Measurements from ENCODE around the gene PRR15. TPM values are rescaled to one million over a fixed set of nuclear protein-coding genes. Genes with fewer than 3 reads are reported as not detected.

Gene PRR15
- total and polyA plus RNA-seq, 2 donors from 2014 or later, result 21.2 to 27.5 TPM

GRCh38 chr7:29565224-29565630, 1.6 kb downstream of the PRR15 start:
- Histone ChIP-seq H3K36me3 (ENCODE audit: control insufficient read depth in 2 of 3, insufficient read depth in 3 of 3, low read length in 3 of 3) (no peaks in the 10 kb centered on the region), H3K4me1 (ENCODE audit: control insufficient read depth in 2 of 3, insufficient read depth in 2 of 3, low read depth in 1 of 3, low read length in 3 of 3) (peaks cover 0 to 6% (median 2%) of the 10 kb centered on the region in 3 donors), H3K4me3 (ENCODE audit: low read length in 3 of 3) (peak overlapping the region; percentile 55 to 95 (median 92)), H3K9ac (ENCODE audit: low read length in 3 of 3) (peak overlapping the region in 2 of 3 donors; percentile 32 to 83), H3K27ac (ENCODE audit: low read depth in 2 of 2, low read length in 2 of 2) (peak overlapping the region; percentile 88 to 90), H3K9me3 (ENCODE audit: control insufficient read depth in 2 of 3, insufficient read depth in 1 of 3, low read length in 3 of 3) (no peaks in the 10 kb centered on the region), H3K27me3 (ENCODE audit: control insufficient read depth, insufficient read depth, low read length) (peaks cover 16% of the 10 kb centered on the region)
- intact Hi-C loops (cut with DNase I), result no loop called here
- no peak for FAIRE-seq
- TF ChIP-seq CTCF (IDR thresholded peaks at IDR 0.05; ENCODE audit: borderline replicate concordance, extremely low read depth, insufficient read depth), result no peak
- no peak for DNase-seq

- DNase-seq (peak in 3 of 5 donors; percentile 13 to 63 (median 14)), FAIRE-seq (no peak)
- Histone ChIP-seq H3K9ac (ENCODE audit: low read length in 3 of 3) (peak overlapping the region in 2 of 3 donors; percentile 32 to 83), H3K27me3 (ENCODE audit: control insufficient read depth, insufficient read depth, low read length) (peaks cover 16% of the 10 kb centered on the region), H3K36me3 (ENCODE audit: control insufficient read depth in 2 of 3, insufficient read depth in 3 of 3, low read length in 3 of 3) (no peaks in the 10 kb centered on the region), H3K27ac (ENCODE audit: low read depth in 2 of 2, low read length in 2 of 2) (peak overlapping the region; percentile 88 to 90), H3K9me3 (ENCODE audit: control insufficient read depth in 2 of 3, insufficient read depth in 1 of 3, low read length in 3 of 3) (no peaks in the 10 kb centered on the region), H3K4me3 (ENCODE audit: low read length in 3 of 3) (peak overlapping the region in 2 of 3 donors; percentile 92 to 95), H3K4me1 (ENCODE audit: control insufficient read depth in 2 of 3, insufficient read depth in 2 of 3, low read depth in 1 of 3, low read length in 3 of 3) (peaks cover 0 to 6% (median 2%) of the 10 kb centered on the region in 3 donors)
- no peak for TF ChIP-seq CTCF (IDR thresholded peaks at IDR 0.05; ENCODE audit: borderline replicate concordance, extremely low read depth, insufficient read depth)
- intact Hi-C loops (cut with DNase I), result no loop called here
These were observed 2.0 kb downstream of the PRR15 start for GRCh38 chr7:29565634-29565981.

GRCh38 chr7:29565982-29566746, 2.5 kb downstream of the PRR15 start:
- Histone ChIP-seq H3K4me1 (ENCODE audit: control insufficient read depth in 2 of 3, insufficient read depth in 2 of 3, low read depth in 1 of 3, low read length in 3 of 3) (peaks cover 0 to 6% (median 2%) of the 10 kb centered on the region in 3 donors), H3K9me3 (ENCODE audit: control insufficient read depth in 2 of 3, insufficient read depth in 1 of 3, low read length in 3 of 3) (no peaks in the 10 kb centered on the region), H3K27ac (ENCODE audit: low read depth in 2 of 2, low read length in 2 of 2) (peak overlapping the region; percentile 88 to 90), H3K36me3 (ENCODE audit: control insufficient read depth in 2 of 3, insufficient read depth in 3 of 3, low read length in 3 of 3) (no peaks in the 10 kb centered on the region), H3K27me3 (ENCODE audit: control insufficient read depth, insufficient read depth, low read length) (peaks cover 16% of the 10 kb centered on the region), H3K9ac (ENCODE audit: low read length in 3 of 3) (peak overlapping the region in 1 of 3 donors; percentile 83), H3K4me3 (ENCODE audit: low read length in 3 of 3) (peak overlapping the region in 2 of 3 donors; percentile 92 to 95)
- no peak for TF ChIP-seq CTCF (IDR thresholded peaks at IDR 0.05; ENCODE audit: borderline replicate concordance, extremely low read depth, insufficient read depth)
- intact Hi-C loops (cut with DNase I), result no loop called here
- DNase-seq (peak; percentile 48 to 76 (median 56)), FAIRE-seq (no peak)

All from kidney (tissue), 14 donors.